SK-N-SH (cell line): ENCODE results near the gene FGD2.

Experiments
- EZH2phosphoT487 ChIP-seq: fragments of 200-600 bp; sonication (generic); IDR thresholded peaks from 2 replicates; pipeline ENCODE4 v1.6.1; 2017; ENCODE audit warnings: low read depth, mixed run types, mild to moderate bottlenecking, antibody characterized with exemption, moderate library complexity, borderline replicate concordance
- POLR2AphosphoS5 ChIP-seq: IDR thresholded peaks from 2 replicates; pipeline ENCODE4 v1.6.1; 2012; ENCODE audit warnings: low read depth, low read length
- TF ChIP-seq, protein P1 (sequence below): IDR thresholded peaks from 2 replicates; pipeline ENCODE4 v1.6.1; 2012; ENCODE audit warnings: mild to moderate bottlenecking, low read depth, low read length, moderate library complexity
- TF ChIP-seq, protein P2 (sequence below): fragments of 200-600 bp; sonication (generic); IDR thresholded peaks from 2 replicates; pipeline ENCODE4 v1.6.1; 2017; ENCODE audit warnings: antibody characterized with exemption, mild to moderate bottlenecking, moderate library complexity

DNA sequence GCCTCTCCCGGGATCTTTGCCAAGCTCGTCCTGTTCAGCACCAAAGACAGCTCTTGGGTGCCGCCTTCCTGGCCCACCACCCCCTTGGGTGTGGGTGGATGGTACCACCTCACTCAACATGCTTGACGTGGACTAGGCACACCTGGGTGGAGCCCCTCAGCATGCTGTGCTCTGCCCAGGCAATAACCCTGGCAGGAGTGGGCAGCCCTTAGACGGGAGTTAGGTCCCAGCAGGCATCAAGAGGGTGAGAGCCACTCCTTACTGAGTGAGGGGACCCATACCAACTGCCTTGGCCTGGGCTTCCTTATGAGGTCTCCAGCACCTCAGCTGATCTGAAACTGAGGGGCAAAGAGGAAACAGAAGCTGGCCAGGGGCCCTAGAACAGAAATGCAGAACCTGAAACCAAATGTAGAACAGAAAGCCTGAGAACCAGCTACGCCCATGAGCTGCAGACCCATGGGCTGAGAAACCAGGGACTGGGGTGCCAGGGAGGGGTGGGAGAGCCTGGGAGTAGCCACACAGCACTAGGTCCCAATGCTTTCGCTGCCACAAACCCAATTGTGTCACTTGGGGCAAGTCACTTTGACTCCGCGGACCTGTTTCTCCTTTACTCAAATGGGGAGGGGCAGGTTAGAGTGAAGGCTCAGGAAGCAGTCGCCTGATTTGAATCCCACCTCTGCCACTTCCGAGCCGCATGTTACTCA is 2.0 kb downstream of the FGD2 start:
- TF ChIP-seq EZH2phosphoT487 (no peak), POLR2AphosphoS5 (no peak)
- TF ChIP-seq, protein P1, sequence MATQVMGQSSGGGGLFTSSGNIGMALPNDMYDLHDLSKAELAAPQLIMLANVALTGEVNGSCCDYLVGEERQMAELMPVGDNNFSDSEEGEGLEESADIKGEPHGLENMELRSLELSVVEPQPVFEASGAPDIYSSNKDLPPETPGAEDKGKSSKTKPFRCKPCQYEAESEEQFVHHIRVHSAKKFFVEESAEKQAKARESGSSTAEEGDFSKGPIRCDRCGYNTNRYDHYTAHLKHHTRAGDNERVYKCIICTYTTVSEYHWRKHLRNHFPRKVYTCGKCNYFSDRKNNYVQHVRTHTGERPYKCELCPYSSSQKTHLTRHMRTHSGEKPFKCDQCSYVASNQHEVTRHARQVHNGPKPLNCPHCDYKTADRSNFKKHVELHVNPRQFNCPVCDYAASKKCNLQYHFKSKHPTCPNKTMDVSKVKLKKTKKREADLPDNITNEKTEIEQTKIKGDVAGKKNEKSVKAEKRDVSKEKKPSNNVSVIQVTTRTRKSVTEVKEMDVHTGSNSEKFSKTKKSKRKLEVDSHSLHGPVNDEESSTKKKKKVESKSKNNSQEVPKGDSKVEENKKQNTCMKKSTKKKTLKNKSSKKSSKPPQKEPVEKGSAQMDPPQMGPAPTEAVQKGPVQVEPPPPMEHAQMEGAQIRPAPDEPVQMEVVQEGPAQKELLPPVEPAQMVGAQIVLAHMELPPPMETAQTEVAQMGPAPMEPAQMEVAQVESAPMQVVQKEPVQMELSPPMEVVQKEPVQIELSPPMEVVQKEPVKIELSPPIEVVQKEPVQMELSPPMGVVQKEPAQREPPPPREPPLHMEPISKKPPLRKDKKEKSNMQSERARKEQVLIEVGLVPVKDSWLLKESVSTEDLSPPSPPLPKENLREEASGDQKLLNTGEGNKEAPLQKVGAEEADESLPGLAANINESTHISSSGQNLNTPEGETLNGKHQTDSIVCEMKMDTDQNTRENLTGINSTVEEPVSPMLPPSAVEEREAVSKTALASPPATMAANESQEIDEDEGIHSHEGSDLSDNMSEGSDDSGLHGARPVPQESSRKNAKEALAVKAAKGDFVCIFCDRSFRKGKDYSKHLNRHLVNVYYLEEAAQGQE = peak; percentile 91
- TF ChIP-seq, protein P2, sequence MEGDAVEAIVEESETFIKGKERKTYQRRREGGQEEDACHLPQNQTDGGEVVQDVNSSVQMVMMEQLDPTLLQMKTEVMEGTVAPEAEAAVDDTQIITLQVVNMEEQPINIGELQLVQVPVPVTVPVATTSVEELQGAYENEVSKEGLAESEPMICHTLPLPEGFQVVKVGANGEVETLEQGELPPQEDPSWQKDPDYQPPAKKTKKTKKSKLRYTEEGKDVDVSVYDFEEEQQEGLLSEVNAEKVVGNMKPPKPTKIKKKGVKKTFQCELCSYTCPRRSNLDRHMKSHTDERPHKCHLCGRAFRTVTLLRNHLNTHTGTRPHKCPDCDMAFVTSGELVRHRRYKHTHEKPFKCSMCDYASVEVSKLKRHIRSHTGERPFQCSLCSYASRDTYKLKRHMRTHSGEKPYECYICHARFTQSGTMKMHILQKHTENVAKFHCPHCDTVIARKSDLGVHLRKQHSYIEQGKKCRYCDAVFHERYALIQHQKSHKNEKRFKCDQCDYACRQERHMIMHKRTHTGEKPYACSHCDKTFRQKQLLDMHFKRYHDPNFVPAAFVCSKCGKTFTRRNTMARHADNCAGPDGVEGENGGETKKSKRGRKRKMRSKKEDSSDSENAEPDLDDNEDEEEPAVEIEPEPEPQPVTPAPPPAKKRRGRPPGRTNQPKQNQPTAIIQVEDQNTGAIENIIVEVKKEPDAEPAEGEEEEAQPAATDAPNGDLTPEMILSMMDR = no peak
